Occipital lobe (tissue), 2 donors: ENCODE results near the gene BCO1. TPM values are rescaled to one million over a fixed set of nuclear protein-coding genes. Genes with fewer than 3 reads are reported as not detected.
"Not testable (repeated sequence)": the region's sequence is repeated elsewhere in the genome, so short reads cannot be mapped to it uniquely, and the experiment has no call there.

Experiments
- DNase-seq: peaks from one replicate; lab custom pipeline; 2025; lab: John Stamatoyannopoulos, UW
- total RNA-seq: library from RNA; depleted of rRNA; stranded (reverse); fragments of >200 nt; gene quantifications from one replicate; pipeline ENCODE4 v1.2.3, GENCODE V29; 2014

Gene BCO1
- 0.31 TPM for total RNA-seq

GRCh38 chr16:81238296-81239011, at the start of gene BCO1:
BCO1 (plus strand) TSS chr16:81238689; CDS start chr16:81238909, 220 bp downstream.
- DNase-seq: no peak

- peak; percentile 39 for DNase-seq
These were observed 49.3 kb upstream of the BCO1 start for GRCh38 chr16:81189100-81189664.

- no peak for DNase-seq
These were observed 47.8 kb upstream of the BCO1 start for GRCh38 chr16:81190667-81191066.

GRCh38 chr16:81195885-81196534, 42.5 kb upstream of the BCO1 start:
- DNase-seq: no peak

GRCh38 chr16:81198635-81199034, 39.9 kb upstream of the BCO1 start:
- no peak for DNase-seq

- peak; percentile 26 for DNase-seq
These were observed 37.2 kb upstream of the BCO1 start for GRCh38 chr16:81201267-81201666.

GRCh38 chr16:81204798-81205680, 33.5 kb upstream of the BCO1 start:
- DNase-seq: peak; percentile 9

GRCh38 chr16:81207076-81207475, 31.4 kb upstream of the BCO1 start:
- DNase-seq: no peak

- DNase-seq: no peak
These were observed 27.7 kb upstream of the BCO1 start for GRCh38 chr16:81210807-81211206.

- no peak for DNase-seq
These were observed 25.5 kb upstream of the BCO1 start for GRCh38 chr16:81212830-81213465.

- DNase-seq: no peak
These were observed 23.7 kb upstream of the BCO1 start for GRCh38 chr16:81214745-81215166.

- DNase-seq: no peak
These were observed 22.4 kb upstream of the BCO1 start for GRCh38 chr16:81216114-81216513.

GRCh38 chr16:81216706-81217105, 21.8 kb upstream of the BCO1 start:
- no peak for DNase-seq

GRCh38 chr16:81219151-81219550, 19.3 kb upstream of the BCO1 start:
- no peak for DNase-seq

GRCh38 chr16:81220349-81220748, 18.1 kb upstream of the BCO1 start:
- no peak for DNase-seq

- DNase-seq: no peak
These were observed 16.8 kb upstream of the BCO1 start for GRCh38 chr16:81221731-81222130.

GRCh38 chr16:81224824-81225223, 13.7 kb upstream of the BCO1 start:
- DNase-seq: no peak

- DNase-seq: not testable (repeated sequence)
These were observed 12.8 kb upstream of the BCO1 start for GRCh38 chr16:81225697-81226096.

GRCh38 chr16:81227785-81228184, 10.7 kb upstream of the BCO1 start:
- DNase-seq: no peak

- DNase-seq: no peak
These were observed 8.7 kb upstream of the BCO1 start for GRCh38 chr16:81229811-81230210.

GRCh38 chr16:81231014-81231413, 7.5 kb upstream of the BCO1 start:
- no peak for DNase-seq
